WTC11 (cell line): ENCODE results near the gene NAA11. TPM values are rescaled to one million over a fixed set of nuclear protein-coding genes. Genes with fewer than 3 reads are reported as not detected.

Source experiments
- ATAC-seq: fragments of 200-7000 bp; cut with Tn5 transposase; 2 replicates; pipeline ENCODE4 v1.10.0; 2021; ENCODE audit warnings: mild to moderate bottlenecking, moderate library complexity
- CTCF ChIA-PET: fragments of 300-600 bp; sonication (Branson Sonifier 250); formaldehyde crosslinking; loops from one replicate; lab custom pipeline; 2021; ENCODE audit warnings: antibody characterized with exemption; lab: Charles Lee
- POLR2A ChIA-PET: fragments of 350-600 bp; sonication (Branson Sonifier 250); formaldehyde crosslinking; loops from one replicate; lab custom pipeline; 2021; ENCODE audit warnings: antibody characterized with exemption; lab: Charles Lee
- DNase-seq: peaks from one replicate; pipeline ENCODE4 v3.0.0; 2021; ENCODE audit warnings: low spot score
- H3K27ac Mint-ChIP-seq: 2 replicates; pipeline ENCODE4 v1.8.0; 2021; ENCODE audit warnings: mixed read lengths
- H3K27me3 Mint-ChIP-seq: 2 replicates; pipeline ENCODE4 v1.8.0; 2021; ENCODE audit warnings: low read depth, mild to moderate bottlenecking, moderate library complexity, mixed read lengths
- H3K36me3 Mint-ChIP-seq: 2 replicates; pipeline ENCODE4 v1.8.0; 2021; ENCODE audit warnings: mixed read lengths
- H3K4me1 Mint-ChIP-seq: 2 replicates; pipeline ENCODE4 v1.8.0; 2022; ENCODE audit warnings: mixed read lengths
- H3K4me3 Mint-ChIP-seq: 2 replicates; pipeline ENCODE4 v1.8.0; 2021; ENCODE audit warnings: mild to moderate bottlenecking, moderate library complexity, mixed read lengths
- H3K9me3 Mint-ChIP-seq: 2 replicates; pipeline ENCODE4 v1.8.0; 2021; ENCODE audit warnings: mixed read lengths
- AR ChIP-seq: fragments of 250-450 bp; sonication (Bioruptor Pico); IDR thresholded peaks from 2 replicates; pipeline ENCODE4 v1.9.0; 2021; ENCODE audit warnings: mild to moderate bottlenecking
- ATF3 ChIP-seq: sonication (generic); formaldehyde crosslinking; conservative IDR thresholded peaks from 2 replicates; pipeline ENCODE4 v1.8.1; 2022; ENCODE audit warnings: mild to moderate bottlenecking, missing genetic modification reagents
- CDX4 ChIP-seq: fragments of 250-450 bp; sonication (Bioruptor Pico); IDR thresholded peaks from 2 replicates; pipeline ENCODE4 v1.9.0; 2021; ENCODE audit warnings: moderate library complexity, mild to moderate bottlenecking, inconsistent platforms, borderline replicate concordance
- E2F4 ChIP-seq: sonication (generic); formaldehyde crosslinking; IDR thresholded peaks from 2 replicates; pipeline ENCODE4 v1.8.1; 2022; ENCODE audit warnings: low read depth, mild to moderate bottlenecking, moderate library complexity, missing genetic modification reagents, borderline replicate concordance
- GTF2I ChIP-seq: fragments of 250-450 bp; sonication (Bioruptor Pico); conservative IDR thresholded peaks from 2 replicates; pipeline ENCODE4 v1.4.0; 2021; ENCODE audit warnings: mild to moderate bottlenecking
- IRF1 ChIP-seq: sonication (generic); formaldehyde crosslinking; IDR thresholded peaks from 2 replicates; pipeline ENCODE4 v1.8.0; 2023; ENCODE audit warnings: missing genetic modification reagents
- JUN ChIP-seq: sonication (generic); formaldehyde crosslinking; IDR thresholded peaks from 2 replicates; pipeline ENCODE4 v1.8.0; 2023; ENCODE audit warnings: mild to moderate bottlenecking, missing genetic modification reagents
- KAT7 ChIP-seq: sonication (generic); formaldehyde crosslinking; IDR thresholded peaks from 2 replicates; pipeline ENCODE4 v1.8.1; 2023; ENCODE audit warnings: missing genetic modification reagents, mild to moderate bottlenecking, borderline replicate concordance
- MLX ChIP-seq: sonication (generic); formaldehyde crosslinking; IDR thresholded peaks from 2 replicates; pipeline ENCODE4 v1.8.1; 2023; ENCODE audit warnings: mild to moderate bottlenecking, missing genetic modification reagents, moderate library complexity
- MYBL2 ChIP-seq: sonication (generic); formaldehyde crosslinking; IDR thresholded peaks from 2 replicates; pipeline ENCODE4 v1.8.1; 2023; ENCODE audit warnings: mild to moderate bottlenecking, moderate library complexity, missing genetic modification reagents
- OVOL2 ChIP-seq: fragments of 250-450 bp; sonication (Bioruptor Pico); IDR thresholded peaks from 2 replicates; pipeline ENCODE4 v1.9.0; 2021; ENCODE audit warnings: mild to moderate bottlenecking, borderline replicate concordance
- PREB ChIP-seq: sonication (generic); formaldehyde crosslinking; IDR thresholded peaks from 2 replicates; pipeline ENCODE4 v1.8.1; 2022; ENCODE audit warnings: mild to moderate bottlenecking, missing genetic modification reagents, moderate library complexity, borderline replicate concordance
- ZBTB21 ChIP-seq: sonication (generic); formaldehyde crosslinking; IDR thresholded peaks from 2 replicates; pipeline ENCODE4 v1.8.1; 2023; ENCODE audit warnings: mild to moderate bottlenecking, missing genetic modification reagents, borderline replicate concordance
- ZNF232 ChIP-seq: sonication (generic); formaldehyde crosslinking; IDR thresholded peaks from 2 replicates; pipeline ENCODE4 v1.8.0; 2022; ENCODE audit warnings: mild to moderate bottlenecking, missing genetic modification reagents
- ZNF317 ChIP-seq: sonication (generic); formaldehyde crosslinking; IDR thresholded peaks from 2 replicates; pipeline ENCODE4 v1.8.1; 2023; ENCODE audit warnings: low read depth, mild to moderate bottlenecking, moderate library complexity, missing genetic modification reagents, borderline replicate concordance
- ZNF425 ChIP-seq: fragments of 250-450 bp; sonication (Bioruptor Pico); conservative IDR thresholded peaks from 2 replicates; pipeline ENCODE4 v1.9.0; 2021; ENCODE audit warnings: mild to moderate bottlenecking
- ZNF512 ChIP-seq: sonication (generic); formaldehyde crosslinking; IDR thresholded peaks from 2 replicates; pipeline ENCODE4 v1.8.1; 2022; ENCODE audit warnings: missing genetic modification reagents, borderline replicate concordance
- total RNA-seq: library from RNA; stranded (reverse); gene quantifications from 3 replicates; pipeline ENCODE4 v1.2.3, GENCODE V29; 2021
- TF ChIP-seq, protein P1 (sequence below): sonication (generic); formaldehyde crosslinking; IDR thresholded peaks from 2 replicates; pipeline ENCODE4 v1.8.1; 2023; ENCODE audit warnings: mild to moderate bottlenecking, missing genetic modification reagents, moderate library complexity
- TF ChIP-seq, protein P2 (sequence below): fragments of 250-450 bp; sonication (Bioruptor Pico); IDR thresholded peaks from 2 replicates; pipeline ENCODE4 v1.8.0; 2021; ENCODE audit warnings: mild to moderate bottlenecking

Gene NAA11
- total RNA-seq, 1 experiment from 2014 or later: not detected

DNA sequence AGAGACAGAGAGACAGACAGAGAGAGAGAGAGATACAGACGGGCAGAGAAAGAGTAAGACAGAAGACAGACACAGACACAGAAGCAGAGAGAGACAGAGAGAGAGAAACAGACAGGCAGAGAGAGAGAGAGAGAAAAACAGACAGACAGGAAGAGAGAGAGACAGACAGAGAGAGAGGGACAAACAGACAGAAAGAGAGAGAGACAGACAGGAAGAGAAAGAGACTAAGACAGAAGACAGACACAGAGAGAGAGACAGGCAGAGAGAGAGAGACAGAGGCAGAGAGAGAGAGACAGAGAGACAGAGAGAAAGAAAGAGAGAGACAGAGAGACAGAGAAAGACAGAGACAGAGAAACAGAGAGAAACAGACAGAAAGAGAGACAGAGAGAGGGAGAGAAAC, 27.2 kb upstream of the NAA11 start (continued):
- TF ChIP-seq ATF3 (CRISPR knock-in tag): no peak
- TF ChIP-seq, protein P1, sequence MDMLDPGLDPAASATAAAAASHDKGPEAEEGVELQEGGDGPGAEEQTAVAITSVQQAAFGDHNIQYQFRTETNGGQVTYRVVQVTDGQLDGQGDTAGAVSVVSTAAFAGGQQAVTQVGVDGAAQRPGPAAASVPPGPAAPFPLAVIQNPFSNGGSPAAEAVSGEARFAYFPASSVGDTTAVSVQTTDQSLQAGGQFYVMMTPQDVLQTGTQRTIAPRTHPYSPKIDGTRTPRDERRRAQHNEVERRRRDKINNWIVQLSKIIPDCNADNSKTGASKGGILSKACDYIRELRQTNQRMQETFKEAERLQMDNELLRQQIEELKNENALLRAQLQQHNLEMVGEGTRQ (CRISPR knock-in tag): no peak

DNA sequence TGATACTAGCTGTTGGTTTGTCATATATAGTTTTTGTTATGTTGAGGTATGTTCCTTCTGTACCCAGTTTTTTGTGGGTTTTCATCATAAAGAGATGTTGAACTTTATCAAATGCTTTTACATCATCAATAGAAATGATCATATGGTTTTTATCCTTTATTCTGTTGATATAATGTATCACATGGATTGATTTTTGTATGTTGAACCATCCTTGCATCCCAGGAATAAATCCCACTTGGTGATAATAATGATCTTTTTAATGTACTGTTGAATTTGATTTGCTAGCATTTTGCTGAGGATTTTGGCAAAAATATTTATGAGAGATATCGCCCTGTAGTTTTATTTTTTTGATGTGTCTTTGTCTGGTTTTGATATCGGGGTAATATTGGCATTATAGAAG, 22.5 kb upstream of the NAA11 start:
- peaks cover 25% of the 10 kb centered on the region for H3K36me3 Mint-ChIP-seq
- no peak overlapping the region for H3K27ac Mint-ChIP-seq
- ATAC-seq (no peak), DNase-seq (no peak)
- POLR2A ChIA-PET: no interaction called here
- peaks cover 46% of the 10 kb centered on the region for H3K9me3 Mint-ChIP-seq
- H3K4me1 Mint-ChIP-seq: peaks cover 2% of the 10 kb centered on the region
- H3K27me3 Mint-ChIP-seq: no peaks in the 10 kb centered on the region; the same call in 1 of the 2 replicates
- CTCF ChIA-PET: no interaction called here
- no peak overlapping the region for H3K4me3 Mint-ChIP-seq
- TF ChIP-seq ATF3 (CRISPR knock-in tag) (no peak), ZNF512 (no peak), ZNF232 (CRISPR knock-in tag) (no peak), E2F4 (CRISPR knock-in tag) (no peak), KAT7 (CRISPR knock-in tag) (no peak), OVOL2 (CRISPR knock-in tag) (no peak), ZBTB21 (CRISPR knock-in tag) (no peak), ZNF425 (CRISPR knock-in tag) (no peak), IRF1 (CRISPR knock-in tag) (no peak), JUN (no peak), CDX4 (CRISPR knock-in tag) (no peak), AR (CRISPR knock-in tag) (no peak), PREB (no peak), MYBL2 (CRISPR knock-in tag) (no peak), ZNF317 (CRISPR knock-in tag) (no peak), GTF2I (CRISPR knock-in tag) (no peak), MLX (CRISPR knock-in tag) (no peak)
- TF ChIP-seq, protein P2, sequence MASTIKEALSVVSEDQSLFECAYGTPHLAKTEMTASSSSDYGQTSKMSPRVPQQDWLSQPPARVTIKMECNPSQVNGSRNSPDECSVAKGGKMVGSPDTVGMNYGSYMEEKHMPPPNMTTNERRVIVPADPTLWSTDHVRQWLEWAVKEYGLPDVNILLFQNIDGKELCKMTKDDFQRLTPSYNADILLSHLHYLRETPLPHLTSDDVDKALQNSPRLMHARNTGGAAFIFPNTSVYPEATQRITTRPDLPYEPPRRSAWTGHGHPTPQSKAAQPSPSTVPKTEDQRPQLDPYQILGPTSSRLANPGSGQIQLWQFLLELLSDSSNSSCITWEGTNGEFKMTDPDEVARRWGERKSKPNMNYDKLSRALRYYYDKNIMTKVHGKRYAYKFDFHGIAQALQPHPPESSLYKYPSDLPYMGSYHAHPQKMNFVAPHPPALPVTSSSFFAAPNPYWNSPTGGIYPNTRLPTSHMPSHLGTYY (CRISPR knock-in tag): no peak
